Stimulated activated CD8-positive, alpha-beta memory T cell treated with anti-CD3 and anti-CD28 coated beads, Interleukin-12 subunit alpha, Interleukin-12 subunit beta, amount 100 ng/mL, for 1 hour (primary cell): ENCODE results near the gene NAT10.
"Not testable (repeated sequence)": the region's sequence is repeated elsewhere in the genome, so short reads cannot be mapped to it uniquely, and the experiment has no call there.

ENCODE experiments used
- DNase-seq: peaks from one replicate; pipeline ENCODE4 v3.0.0-alpha.2; 2020; ENCODE audit warnings: low read depth

NAT10 gene

GRCh38 chr11:34105079-34105956, at the start of gene NAT10:
Gene NAT10, plus strand, starts transcription at chr11:34105629. Its CDS starts 2,597 bp downstream, at chr11:34108226.
- DNase-seq = peak; percentile 97

DNA sequence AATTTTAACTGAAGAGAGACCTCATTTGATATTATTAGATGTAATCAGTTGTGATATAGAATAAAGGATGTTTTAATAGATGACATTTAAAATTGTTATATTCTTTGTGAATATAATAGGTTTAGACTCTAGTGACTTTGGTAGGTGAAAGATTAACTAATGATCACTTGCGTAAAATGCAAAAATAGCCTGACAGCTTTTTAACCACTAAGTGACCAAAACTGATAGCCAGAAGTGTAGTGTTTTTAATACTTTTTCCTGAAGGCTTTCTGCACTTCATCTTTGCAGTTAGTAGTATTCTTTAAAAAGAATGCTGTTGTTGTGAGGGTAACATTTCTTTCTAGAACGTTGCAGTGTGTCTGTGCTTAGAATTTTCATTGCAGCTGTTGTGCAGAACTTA, 48.8 kb upstream of the NAT10 start:
- no peak for DNase-seq

GRCh38 chr11:34063061-34063795, 42.2 kb upstream of the NAT10 start:
- DNase-seq = no peak

GRCh38 chr11:34064291-34064690, 41.1 kb upstream of the NAT10 start:
- no peak for DNase-seq

GRCh38 chr11:34065505-34066203, 39.8 kb upstream of the NAT10 start:
- DNase-seq = no peak

DNA sequence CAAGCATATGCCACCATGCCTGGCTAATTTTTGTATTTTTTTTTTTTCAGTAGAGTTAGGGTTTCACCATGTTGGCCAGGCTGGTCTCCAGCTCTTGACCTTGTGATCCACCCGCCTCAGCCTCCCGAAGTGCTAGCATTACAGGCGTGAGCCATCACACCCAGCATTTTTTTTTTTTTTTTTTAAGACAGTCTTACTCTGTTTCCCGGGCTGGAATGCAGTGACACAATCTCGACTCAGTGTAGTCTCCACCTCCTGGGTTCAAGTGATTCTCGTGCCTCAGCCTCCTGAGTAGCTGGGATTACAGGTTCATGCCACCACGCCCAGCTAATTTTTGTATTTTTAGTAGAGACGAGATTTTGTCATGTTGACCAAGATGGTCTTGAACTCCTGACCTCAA, 38.7 kb upstream of the NAT10 start:
- not testable (repeated sequence) for DNase-seq

- no peak for DNase-seq
Measured at GRCh38 chr11:34067383-34068065, 37.9 kb upstream of the NAT10 start.

GRCh38 chr11:34068111-34068510, 37.3 kb upstream of the NAT10 start:
- DNase-seq = no peak

DNA sequence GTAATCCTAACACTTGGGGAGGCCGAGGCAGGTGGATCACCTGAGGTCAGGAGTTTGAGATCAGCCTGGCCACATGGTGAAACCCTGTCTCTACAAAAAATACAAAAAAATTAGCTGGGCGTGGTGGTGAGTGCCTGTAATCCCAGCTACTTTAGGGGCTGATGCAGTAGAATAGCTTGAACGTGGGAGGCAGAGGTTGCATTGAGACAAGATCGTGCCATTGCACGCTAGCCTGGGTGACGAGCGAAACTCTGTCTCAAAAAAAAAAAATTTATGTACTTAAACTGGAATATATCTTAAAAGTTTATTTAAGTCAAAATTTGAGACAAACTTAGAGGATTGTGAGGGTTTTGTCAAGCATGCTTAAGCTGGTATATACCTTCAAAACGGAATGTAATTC, 34.1 kb upstream of the NAT10 start:
- DNase-seq = not testable (repeated sequence)

- no peak for DNase-seq
Measured at GRCh38 chr11:34072041-34072440, 33.4 kb upstream of the NAT10 start.

- DNase-seq = no peak
Measured at GRCh38 chr11:34072832-34073231, 32.6 kb upstream of the NAT10 start.

DNA sequence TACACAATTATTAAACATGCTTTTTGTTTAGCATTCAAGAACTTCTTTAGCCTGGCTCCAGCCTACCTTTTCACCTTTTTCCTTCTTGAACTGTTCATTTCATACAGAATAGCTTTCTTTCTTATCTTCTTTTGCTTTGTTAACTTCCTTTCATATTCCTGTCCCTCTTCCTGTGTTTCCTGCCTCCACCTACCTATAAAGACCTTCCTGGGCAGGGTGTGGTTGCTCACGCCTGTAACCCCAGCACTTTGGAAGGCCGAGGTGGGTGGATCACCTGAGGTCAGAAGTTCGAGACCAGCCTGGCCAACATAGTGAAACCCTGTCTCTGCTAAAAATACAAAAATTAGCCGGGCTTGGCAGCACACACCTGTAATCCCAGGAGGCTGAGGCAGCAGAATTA, 31.0 kb upstream of the NAT10 start:
- DNase-seq = no peak

GRCh38 chr11:34075178-34075820, 30.1 kb upstream of the NAT10 start:
- DNase-seq = no peak

- no peak for DNase-seq
Measured at GRCh38 chr11:34080609-34081008, 24.8 kb upstream of the NAT10 start.

DNA sequence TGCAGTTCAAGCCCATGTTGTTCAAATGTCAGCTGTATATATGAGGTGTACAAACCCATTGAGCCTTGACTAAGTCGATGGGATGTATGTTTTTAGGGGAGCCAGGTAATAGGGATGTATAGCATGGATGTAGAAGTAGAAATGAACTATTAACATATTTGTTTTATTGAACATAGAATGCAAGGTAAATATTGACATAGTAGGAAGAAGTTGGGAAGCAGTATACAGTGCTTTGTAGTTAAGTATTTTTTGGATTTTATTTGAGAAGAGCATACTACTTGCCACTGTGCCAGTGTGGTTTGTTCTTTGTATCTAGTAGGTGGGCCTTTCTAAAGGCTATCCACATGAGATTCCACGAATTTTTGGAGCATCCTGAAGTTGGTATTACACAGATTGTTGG, 20.8 kb upstream of the NAT10 start:
- no peak for DNase-seq

DNA sequence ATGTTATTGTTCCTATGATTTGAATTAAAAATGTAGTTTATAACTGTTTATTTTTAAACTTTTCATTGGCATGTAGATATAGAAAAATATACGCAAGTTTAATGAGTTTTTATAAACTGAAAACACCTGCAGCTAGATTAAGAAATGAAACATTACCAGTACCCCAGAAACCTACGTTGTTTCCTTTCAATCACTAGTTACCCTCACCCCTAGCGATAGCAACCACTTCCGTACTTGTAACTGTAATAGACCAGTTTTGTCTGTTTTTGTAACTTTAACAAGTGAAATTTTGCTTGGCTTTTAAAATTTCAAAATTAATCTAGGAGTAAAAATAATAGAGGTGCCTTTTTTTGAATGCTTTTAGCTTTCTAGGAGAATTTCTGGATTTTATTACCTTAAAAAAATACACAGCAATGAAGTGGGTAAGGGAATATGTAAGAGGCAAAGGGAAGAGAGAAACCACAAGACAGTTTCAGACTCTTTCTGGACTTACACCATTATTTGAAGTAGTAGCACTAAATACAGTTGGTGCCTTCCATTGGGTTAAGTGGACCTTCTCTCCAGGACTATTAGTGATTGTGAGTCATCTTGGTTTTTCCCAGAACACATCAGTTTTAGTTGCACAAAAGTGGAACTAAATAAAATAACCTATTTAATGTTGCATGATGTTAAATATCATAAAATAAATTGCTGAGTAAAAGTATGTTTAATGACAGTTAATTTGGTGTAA, 18.7 kb upstream of the NAT10 start:
- DNase-seq = no peak

GRCh38 chr11:34091825-34092224, 13.6 kb upstream of the NAT10 start:
- DNase-seq = no peak

- not testable (repeated sequence) for DNase-seq
Measured at GRCh38 chr11:34094900-34095299, 10.5 kb upstream of the NAT10 start.

DNA sequence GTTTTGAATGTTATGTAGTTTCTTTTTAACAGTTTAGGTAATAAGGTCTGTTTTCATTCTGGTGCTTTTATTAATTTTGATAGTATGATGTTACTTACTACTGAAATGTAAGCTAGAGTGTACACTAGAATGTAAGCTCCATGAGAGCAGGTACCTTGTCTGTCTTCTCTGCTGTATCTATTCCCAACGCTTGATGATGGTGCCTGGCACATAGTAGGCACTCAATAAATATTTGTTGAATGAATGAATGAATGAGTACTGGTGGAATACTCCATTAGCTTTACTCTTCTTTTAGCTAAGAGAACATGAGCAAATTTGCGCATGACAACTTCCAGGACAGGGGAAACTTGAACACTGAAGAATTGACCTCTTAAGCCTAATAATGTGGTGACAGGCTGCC, 6.6 kb upstream of the NAT10 start:
- no peak for DNase-seq

DNA sequence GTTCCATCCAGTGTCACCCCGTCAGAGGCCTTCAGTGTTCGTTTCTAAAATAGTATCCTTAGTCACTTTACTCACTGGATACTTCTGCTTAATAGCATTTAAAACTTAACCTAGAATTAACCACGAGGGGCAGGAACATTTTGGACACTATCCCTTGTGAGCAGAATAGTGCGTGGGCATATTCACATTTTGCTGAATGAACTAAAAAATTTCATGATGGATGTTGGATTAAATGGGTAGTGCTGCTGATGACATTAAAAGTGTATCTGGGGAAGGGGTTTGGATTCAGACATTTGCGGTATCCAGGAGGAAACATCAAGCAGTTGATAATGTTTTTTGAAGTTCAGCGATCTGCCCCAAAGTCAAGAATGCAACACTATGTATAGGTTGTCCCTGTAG, 750 bp upstream of the NAT10 start:
- DNase-seq = no peak

- no peak for DNase-seq
Measured at GRCh38 chr11:34105957-34106504, 602 bp downstream of the NAT10 start.
